LNCaP clone FGC (cell line): ENCODE results near the gene PPP2R3B.

ENCODE experiments used
- DNase-seq: peaks from one replicate; pipeline ENCODE4 v3.0.0-alpha.2; 2011; ENCODE audit warnings: low read depth
- H3K4me3 ChIP-seq: 2 replicates; pipeline ENCODE4 v1.5.1; 2011; ENCODE audit warnings: mild to moderate bottlenecking, low read depth, low read length, control low read depth
- TF ChIP-seq, protein P1 (sequence below): IDR thresholded peaks from 2 replicates; pipeline ENCODE4 v1.5.1; 2012; ENCODE audit warnings: mild to moderate bottlenecking; ENCODE audit not compliant: control insufficient read depth, insufficient read depth; ENCODE audit errors: extremely low read depth

The PPP2R3B gene

DNA sequence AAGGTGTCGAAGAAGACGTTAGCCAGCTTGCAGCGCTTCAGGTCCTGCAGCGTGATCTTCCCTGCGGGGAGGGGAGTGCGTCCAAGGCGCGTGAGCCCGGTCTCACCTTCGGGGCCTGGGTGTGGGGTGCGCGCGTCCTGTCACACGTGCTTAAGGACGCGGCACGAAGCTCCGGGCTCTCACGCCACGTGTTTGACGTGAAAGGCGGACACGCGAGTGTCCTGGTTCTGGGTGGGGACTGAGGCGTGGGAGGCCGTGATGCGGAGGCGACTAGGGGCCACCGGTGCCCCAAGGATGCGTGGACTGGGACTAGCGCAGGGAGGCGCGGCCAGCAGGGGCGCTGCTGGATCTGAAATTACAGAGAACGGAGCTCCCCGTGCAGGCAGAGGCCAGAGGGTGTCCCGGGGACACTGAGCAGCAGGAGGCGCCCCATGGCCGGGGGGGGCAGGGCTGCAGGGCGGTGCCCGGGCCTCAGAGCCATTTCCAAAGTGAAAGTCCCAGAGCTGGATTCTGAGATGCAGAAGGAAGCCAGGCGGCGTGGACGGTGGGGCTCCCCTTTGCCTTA, 47.8 kb downstream of the PPP2R3B start:
- TF ChIP-seq, protein P1, sequence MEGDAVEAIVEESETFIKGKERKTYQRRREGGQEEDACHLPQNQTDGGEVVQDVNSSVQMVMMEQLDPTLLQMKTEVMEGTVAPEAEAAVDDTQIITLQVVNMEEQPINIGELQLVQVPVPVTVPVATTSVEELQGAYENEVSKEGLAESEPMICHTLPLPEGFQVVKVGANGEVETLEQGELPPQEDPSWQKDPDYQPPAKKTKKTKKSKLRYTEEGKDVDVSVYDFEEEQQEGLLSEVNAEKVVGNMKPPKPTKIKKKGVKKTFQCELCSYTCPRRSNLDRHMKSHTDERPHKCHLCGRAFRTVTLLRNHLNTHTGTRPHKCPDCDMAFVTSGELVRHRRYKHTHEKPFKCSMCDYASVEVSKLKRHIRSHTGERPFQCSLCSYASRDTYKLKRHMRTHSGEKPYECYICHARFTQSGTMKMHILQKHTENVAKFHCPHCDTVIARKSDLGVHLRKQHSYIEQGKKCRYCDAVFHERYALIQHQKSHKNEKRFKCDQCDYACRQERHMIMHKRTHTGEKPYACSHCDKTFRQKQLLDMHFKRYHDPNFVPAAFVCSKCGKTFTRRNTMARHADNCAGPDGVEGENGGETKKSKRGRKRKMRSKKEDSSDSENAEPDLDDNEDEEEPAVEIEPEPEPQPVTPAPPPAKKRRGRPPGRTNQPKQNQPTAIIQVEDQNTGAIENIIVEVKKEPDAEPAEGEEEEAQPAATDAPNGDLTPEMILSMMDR: no peak
- no peak overlapping the region for H3K4me3 ChIP-seq
- DNase-seq: no peak

DNA sequence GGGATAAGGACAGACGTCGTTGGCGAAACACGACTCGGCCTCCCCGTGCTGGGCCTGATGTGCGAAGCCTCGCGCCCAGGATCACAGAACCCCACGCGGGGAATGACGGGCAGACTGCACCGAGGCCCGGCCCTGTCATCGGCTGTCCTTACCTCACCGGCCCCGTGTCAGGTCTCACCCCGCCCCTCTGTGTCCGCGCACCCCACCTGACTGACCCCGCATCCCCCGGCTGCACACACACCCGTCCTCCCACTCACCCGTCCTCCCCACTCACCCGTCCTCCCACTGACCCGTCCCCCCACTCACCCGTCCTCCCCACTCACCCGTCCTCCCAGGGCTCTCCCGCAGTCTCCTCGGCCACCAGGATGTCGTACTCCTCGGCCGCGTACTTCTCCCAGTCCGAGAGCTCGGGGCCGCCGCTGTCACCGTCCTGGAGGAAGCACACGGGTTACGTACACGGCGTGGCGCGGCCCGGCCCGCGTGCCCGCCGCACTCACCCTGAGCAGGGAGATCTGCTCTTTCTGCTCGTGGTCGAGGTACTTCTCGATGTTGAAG, 48.3 kb downstream of the PPP2R3B start:
- no peak overlapping the region for H3K4me3 ChIP-seq
- DNase-seq: no peak
- TF ChIP-seq, protein P1: no peak

DNA sequence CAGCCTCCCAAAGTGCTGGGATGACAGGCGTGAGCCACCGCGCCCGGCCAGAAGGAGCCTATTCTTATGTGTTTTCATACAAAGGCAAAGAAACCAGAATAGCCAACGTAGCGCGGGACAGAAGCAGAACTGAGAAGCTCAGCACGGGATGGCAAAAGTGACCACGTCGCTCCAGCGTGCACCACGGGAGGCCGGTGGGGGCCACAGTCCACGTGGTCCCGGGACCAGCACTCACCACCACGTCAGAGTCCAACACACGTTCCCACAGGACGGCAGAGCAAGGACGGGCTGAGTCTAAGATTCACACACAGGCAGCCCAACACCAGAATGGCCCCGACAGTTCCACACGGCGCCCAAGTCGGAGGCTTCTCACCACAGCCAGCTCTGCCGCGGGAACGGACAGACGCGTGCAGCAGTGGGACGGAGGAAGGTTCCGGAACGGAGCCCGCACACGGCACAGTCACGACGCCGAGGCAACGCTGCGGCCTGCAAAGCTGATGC, 49.3 kb downstream of the PPP2R3B start:
- H3K4me3 ChIP-seq: no peak overlapping the region
- no peak for DNase-seq
- TF ChIP-seq, protein P1: no peak

DNA sequence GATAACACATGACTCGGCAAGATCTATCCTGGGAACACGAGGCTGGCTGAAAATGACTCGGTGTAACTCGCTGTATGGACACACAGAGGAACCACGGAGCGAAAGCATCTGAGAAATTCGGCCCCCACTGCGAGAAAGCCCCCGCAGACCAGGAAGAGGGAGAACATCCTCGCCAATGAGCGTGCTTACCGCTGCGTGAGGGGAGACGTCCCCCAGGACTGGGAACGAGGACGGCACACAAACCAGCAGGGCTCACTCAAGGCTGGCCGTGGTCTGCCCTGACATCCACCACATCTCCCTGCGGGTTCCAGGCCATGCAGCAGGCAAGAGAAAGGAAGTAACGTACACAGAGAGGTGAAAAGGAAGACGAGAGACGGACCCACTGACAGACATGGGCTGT, 50.5 kb downstream of the PPP2R3B start:
- no peak overlapping the region for H3K4me3 ChIP-seq
- TF ChIP-seq, protein P1: no peak
- no peak for DNase-seq

DNA sequence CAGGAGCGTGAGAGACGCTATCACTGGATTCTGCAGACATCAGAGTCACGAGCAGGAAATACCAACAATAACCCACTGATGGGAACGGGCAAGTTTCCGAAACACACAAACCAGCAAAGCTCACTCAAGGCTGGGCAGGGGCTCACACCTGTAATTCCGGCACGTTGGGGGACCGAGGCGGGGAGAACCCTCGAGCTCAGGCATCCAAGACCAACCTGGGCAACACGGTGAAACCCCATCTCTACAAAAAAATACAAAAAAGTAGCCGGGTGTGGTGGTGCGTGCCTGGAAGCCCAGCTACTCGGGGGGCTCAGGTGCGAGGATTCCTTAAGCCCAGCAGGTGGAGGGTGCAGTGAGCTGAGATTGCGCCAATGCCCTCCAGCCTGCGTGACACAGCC, 51.0 kb downstream of the PPP2R3B start:
- TF ChIP-seq, protein P1: no peak
- no peak overlapping the region for H3K4me3 ChIP-seq
- no peak for DNase-seq

DNA sequence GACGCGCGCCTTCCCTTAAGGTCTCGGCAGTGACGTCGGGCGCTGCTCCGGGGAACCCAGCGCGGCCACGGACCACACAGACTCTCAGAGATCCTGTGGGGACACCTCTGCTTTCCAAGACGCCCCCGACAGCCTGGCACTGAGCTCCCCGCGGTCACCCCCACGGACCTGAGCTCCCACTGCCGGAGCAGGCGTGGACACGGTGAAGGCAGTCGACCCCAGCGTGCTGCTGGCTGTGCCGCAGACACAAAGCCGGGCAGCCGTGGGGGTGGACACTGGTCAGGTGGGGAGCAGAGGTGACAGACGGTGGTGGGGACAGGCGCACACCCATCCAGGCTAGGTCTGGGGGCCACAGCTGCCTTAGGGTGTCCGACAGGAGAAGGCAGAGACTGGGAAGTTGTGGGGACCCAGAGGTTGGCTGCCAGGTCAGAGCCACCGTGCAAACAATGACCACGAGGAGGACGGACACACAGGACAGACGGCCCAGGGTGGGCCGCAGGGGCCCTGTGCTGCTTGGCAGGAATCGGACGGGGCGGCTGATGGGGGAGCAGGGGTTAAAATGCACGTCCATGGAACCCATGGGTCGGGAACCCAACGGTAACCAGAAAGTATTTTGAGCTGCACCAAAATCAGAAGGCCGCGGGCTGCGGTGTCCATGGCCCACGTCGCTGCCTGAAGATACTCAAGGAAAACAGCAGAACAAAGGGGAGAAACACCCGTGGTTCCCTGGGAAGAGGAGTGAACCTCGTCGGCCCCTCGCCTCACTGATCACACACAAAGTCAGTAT, 51.5 kb downstream of the PPP2R3B start:
- DNase-seq: no peak
- H3K4me3 ChIP-seq: no peak overlapping the region
- TF ChIP-seq, protein P1: no peak
